Daoy (cell line): ENCODE measurements around the gene SHMT1. TPM values are rescaled to one million over a fixed set of nuclear protein-coding genes. Genes with fewer than 3 reads are reported as not detected.

Experiments
- DNase-seq: peaks from one replicate; pipeline ENCODE4 v3.0.0-alpha.2; 2015; ENCODE audit warnings: low read depth
- total RNA-seq: library from RNA; depleted of rRNA; stranded (reverse); fragments of >200 nt; shearing (Covaris generic); gene quantifications from 2 replicates; pipeline ENCODE4 v1.2.3, GENCODE V29; 2014; rRNA removed

SHMT1 gene
- total RNA-seq, 1 experiment from 2014 or later = 33.7 TPM

GRCh38 chr17:18281788-18282187 lies 81.6 kb downstream of the SHMT1 start:
- no peak for DNase-seq

- DNase-seq = no peak
These were observed 82.5 kb downstream of the SHMT1 start for GRCh38 chr17:18280766-18281371.

- no peak for DNase-seq
These were observed 83.1 kb downstream of the SHMT1 start for GRCh38 chr17:18280249-18280648.

GRCh38 chr17:18278867-18279266 lies 84.5 kb downstream of the SHMT1 start:
- DNase-seq = no peak

Other genes with a start within 250 kb of the SHMT1 start
- gene ALKBH5, start 179.7 kb downstream of the SHMT1 start, total RNA-seq = 88.0 and 94.3 TPM in 2 replicates
- gene LLGL1, start 137.9 kb downstream of the SHMT1 start, total RNA-seq = 22.6 and 24.3 TPM in 2 replicates
- gene FLII, start 104.8 kb downstream of the SHMT1 start, total RNA-seq = 179 and 192 TPM in 2 replicates
- 6.3 and 7.9 TPM in 2 replicates for gene MIEF2, start 102.9 kb downstream of the SHMT1 start, total RNA-seq
- 91.0 and 106 TPM in 2 replicates for gene TOP3A, start 48.6 kb downstream of the SHMT1 start, total RNA-seq
- 8.5 TPM in 2 replicates for gene SMCR8, start 48.3 kb downstream of the SHMT1 start, total RNA-seq
- gene EVPLL, start 14.2 kb upstream of the SHMT1 start, total RNA-seq = not detected in 2 replicates
- not detected in 2 replicates for gene LGALS9C, start 113.2 kb upstream of the SHMT1 start, total RNA-seq